HEK293 (cell line): ENCODE measurements around the gene MX1.

Experiments
- CTCF ChIA-PET: fragments of 350-600 bp; formaldehyde crosslinking; extraction: SDS; loops from one replicate; lab custom pipeline; 2021; ENCODE audit warnings: antibody characterized with exemption; lab: Yijun Ruan, JAX
- POLR2A ChIA-PET: fragments of 300-600 bp; formaldehyde crosslinking; extraction: SDS; loops from one replicate; lab custom pipeline; 2020; ENCODE audit warnings: antibody characterized with exemption, inconsistent platforms; lab: Yijun Ruan, JAX
- H3K27ac ChIP-seq: fragments of 200-500 bp; sonication (Bioruptor generic); 2 replicates; pipeline ENCODE4 v1.5.1; 2014; ENCODE audit warnings: low read depth, low read length, control low read depth, inconsistent platforms; ENCODE audit errors: extremely low read depth
- H3K36me3 ChIP-seq, 2 experiments: fragments of 200-500 bp in 1 of 2; sonication (Bioruptor generic) in 1 of 2; 1 replicate in 1 of 2; 2 replicates in 1 of 2; pipeline ENCODE4 v1.5.1; 2014 to 2017; ENCODE audit warnings: inconsistent platforms in 2 of 2, low read length in 2 of 2; ENCODE audit not compliant: control insufficient read depth in 2 of 2, insufficient read depth in 1 of 2
- H3K4me1 ChIP-seq: fragments of 200-500 bp; sonication (Bioruptor generic); 2 replicates; pipeline ENCODE4 v1.5.1; 2014; ENCODE audit warnings: mild to moderate bottlenecking, low read length, inconsistent platforms; ENCODE audit not compliant: control insufficient read depth, insufficient read depth
- H3K4me3 ChIP-seq: 2 replicates; pipeline ENCODE4 v1.5.1; 2011; ENCODE audit warnings: low read depth, mild to moderate bottlenecking, control low read depth, low read length, moderate library complexity
- H3K9me3 ChIP-seq: fragments of 200-500 bp; sonication (Bioruptor generic); 2 replicates; pipeline ENCODE4 v1.5.1; 2014; ENCODE audit warnings: low read depth, low read length, inconsistent platforms; ENCODE audit not compliant: control insufficient read depth, insufficient read depth
- BCL11B ChIP-seq: fragments of 450-650 bp; formaldehyde crosslinking; IDR thresholded peaks from 2 replicates; pipeline ENCODE4 v1.5.1; 2016; ENCODE audit warnings: low read depth, missing biosample characterization, missing genetic modification characterization
- HOXC10 ChIP-seq: sonication (generic); formaldehyde crosslinking; IDR thresholded peaks from 2 replicates; pipeline ENCODE4 v1.8.1; 2023; ENCODE audit warnings: mild to moderate bottlenecking, missing genetic modification reagents
- KLF16 ChIP-seq: fragments of 450-650 bp; formaldehyde crosslinking; IDR thresholded peaks from 2 replicates; pipeline ENCODE4 v1.5.1; 2017; ENCODE audit warnings: missing biosample characterization, missing genetic modification characterization
- MYNN ChIP-seq: fragments of 450-650 bp; formaldehyde crosslinking; IDR thresholded peaks from 2 replicates; pipeline ENCODE4 v1.5.1; 2016; ENCODE audit warnings: missing biosample characterization, missing genetic modification characterization, borderline replicate concordance
- SCRT2 ChIP-seq: fragments of 450-650 bp; formaldehyde crosslinking; IDR thresholded peaks from 2 replicates; pipeline ENCODE4 v1.5.1; 2016; ENCODE audit warnings: missing biosample characterization, missing genetic modification characterization
- ZBTB21 ChIP-seq: fragments of 450-650 bp; formaldehyde crosslinking; IDR thresholded peaks from 2 replicates; pipeline ENCODE4 v1.5.1; 2017; ENCODE audit warnings: missing biosample characterization, missing genetic modification characterization
- ZBTB8A ChIP-seq: fragments of 450-650 bp; formaldehyde crosslinking; IDR thresholded peaks from 2 replicates; pipeline ENCODE4 v1.5.1; 2016; ENCODE audit warnings: missing biosample characterization, missing genetic modification characterization
- ZEB2 ChIP-seq: fragments of 450-650 bp; formaldehyde crosslinking; IDR thresholded peaks from 2 replicates; pipeline ENCODE4 v1.5.1; 2016; ENCODE audit warnings: missing biosample characterization, missing genetic modification characterization
- ZNF157 ChIP-seq: fragments of 450-650 bp; formaldehyde crosslinking; IDR thresholded peaks from 2 replicates; pipeline ENCODE4 v1.5.1; 2016; ENCODE audit warnings: missing biosample characterization, missing genetic modification characterization
- ZNF2 ChIP-seq: fragments of 450-650 bp; formaldehyde crosslinking; IDR thresholded peaks from 2 replicates; pipeline ENCODE4 v1.5.1; 2016; ENCODE audit warnings: missing biosample characterization, missing genetic modification characterization
- ZNF239 ChIP-seq: fragments of 450-650 bp; formaldehyde crosslinking; IDR thresholded peaks from 2 replicates; pipeline ENCODE4 v1.5.1; 2016; ENCODE audit warnings: missing biosample characterization, missing genetic modification characterization
- ZNF302 ChIP-seq: fragments of 450-650 bp; formaldehyde crosslinking; IDR thresholded peaks from 2 replicates; pipeline ENCODE4 v1.5.1; 2016; ENCODE audit warnings: missing biosample characterization, missing genetic modification characterization, low read depth
- ZNF366 ChIP-seq: fragments of 450-650 bp; formaldehyde crosslinking; conservative IDR thresholded peaks from 2 replicates; pipeline ENCODE4 v1.5.1; 2016; ENCODE audit warnings: missing biosample characterization, missing genetic modification characterization
- ZNF391 ChIP-seq: fragments of 450-650 bp; formaldehyde crosslinking; IDR thresholded peaks from 2 replicates; pipeline ENCODE4 v1.5.1; 2016; ENCODE audit warnings: low read depth, missing biosample characterization, missing genetic modification characterization, borderline replicate concordance
- ZNF416 ChIP-seq: fragments of 450-650 bp; formaldehyde crosslinking; IDR thresholded peaks from 2 replicates; pipeline ENCODE4 v1.5.1; 2016; ENCODE audit warnings: missing biosample characterization, missing genetic modification characterization
- ZNF423 ChIP-seq: fragments of 450-650 bp; formaldehyde crosslinking; IDR thresholded peaks from 2 replicates; pipeline ENCODE4 v1.5.1; 2016; ENCODE audit warnings: missing biosample characterization, missing genetic modification characterization
- ZNF473 ChIP-seq: fragments of 450-650 bp; formaldehyde crosslinking; IDR thresholded peaks from 2 replicates; pipeline ENCODE4 v1.5.1; 2017; ENCODE audit warnings: missing biosample characterization, missing genetic modification characterization
- ZNF530 ChIP-seq: fragments of 450-650 bp; formaldehyde crosslinking; IDR thresholded peaks from 2 replicates; pipeline ENCODE4 v1.5.1; 2016; ENCODE audit warnings: low read depth, missing biosample characterization, missing genetic modification characterization
- ZNF621 ChIP-seq: fragments of 450-650 bp; formaldehyde crosslinking; IDR thresholded peaks from 2 replicates; pipeline ENCODE4 v1.5.1; 2017; ENCODE audit warnings: missing biosample characterization, missing genetic modification characterization
- ZNF626 ChIP-seq: fragments of 450-650 bp; sonication (Bioruptor Pico); formaldehyde crosslinking; IDR thresholded peaks from 2 replicates; pipeline ENCODE4 v1.5.1; 2018; ENCODE audit warnings: missing biosample characterization, missing genetic modification characterization, inconsistent platforms
- ZNF670 ChIP-seq: fragments of 450-650 bp; formaldehyde crosslinking; IDR thresholded peaks from 2 replicates; pipeline ENCODE4 v1.5.1; 2016; ENCODE audit warnings: missing biosample characterization, missing genetic modification characterization, low read depth
- ZNF707 ChIP-seq: fragments of 450-650 bp; formaldehyde crosslinking; IDR thresholded peaks from 2 replicates; pipeline ENCODE4 v1.5.1; 2016; ENCODE audit warnings: missing biosample characterization, missing genetic modification characterization
- ZNF837 ChIP-seq: fragments of 450-650 bp; formaldehyde crosslinking; IDR thresholded peaks from 2 replicates; pipeline ENCODE4 v1.5.1; 2016; ENCODE audit warnings: missing biosample characterization, missing genetic modification characterization
- TF ChIP-seq, protein P1 (sequence below): fragments of 450-650 bp; formaldehyde crosslinking; IDR thresholded peaks from 2 replicates; pipeline ENCODE4 v1.5.1; 2016; ENCODE audit warnings: missing biosample characterization, missing genetic modification characterization, low read depth
- TF ChIP-seq, protein P2 (sequence below): fragments of 450-650 bp; formaldehyde crosslinking; IDR thresholded peaks from 2 replicates; pipeline ENCODE4 v1.5.1; 2016; ENCODE audit warnings: missing biosample characterization, missing genetic modification characterization
- TF ChIP-seq, protein P3 (sequence below): fragments of 450-650 bp; formaldehyde crosslinking; IDR thresholded peaks from 2 replicates; pipeline ENCODE4 v1.5.1; 2016; ENCODE audit warnings: missing biosample characterization, missing genetic modification characterization

MX1 gene

GRCh38 chr21:41398251-41398650 lies 27.8 kb upstream of the MX1 start:
- Histone ChIP-seq H3K9me3 (no peaks in the 10 kb centered on the region), H3K4me1 (no peaks in the 10 kb centered on the region), H3K4me3 (no peak overlapping the region), H3K27ac (no peak overlapping the region), H3K36me3 (no peaks in the 10 kb centered on the region)
- ChIA-PET CTCF (no interaction called here), POLR2A (no interaction called here)
- TF ChIP-seq, protein P1, sequence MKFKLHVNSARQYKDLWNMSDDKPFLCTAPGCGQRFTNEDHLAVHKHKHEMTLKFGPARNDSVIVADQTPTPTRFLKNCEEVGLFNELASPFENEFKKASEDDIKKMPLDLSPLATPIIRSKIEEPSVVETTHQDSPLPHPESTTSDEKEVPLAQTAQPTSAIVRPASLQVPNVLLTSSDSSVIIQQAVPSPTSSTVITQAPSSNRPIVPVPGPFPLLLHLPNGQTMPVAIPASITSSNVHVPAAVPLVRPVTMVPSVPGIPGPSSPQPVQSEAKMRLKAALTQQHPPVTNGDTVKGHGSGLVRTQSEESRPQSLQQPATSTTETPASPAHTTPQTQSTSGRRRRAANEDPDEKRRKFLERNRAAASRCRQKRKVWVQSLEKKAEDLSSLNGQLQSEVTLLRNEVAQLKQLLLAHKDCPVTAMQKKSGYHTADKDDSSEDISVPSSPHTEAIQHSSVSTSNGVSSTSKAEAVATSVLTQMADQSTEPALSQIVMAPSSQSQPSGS (tag by site-specific recombination): peak; percentile 62; the same call in 1 of the 2 replicates
- no peak for TF ChIP-seq BCL11B (tag by site-specific recombination)
- TF ChIP-seq, protein P2, sequence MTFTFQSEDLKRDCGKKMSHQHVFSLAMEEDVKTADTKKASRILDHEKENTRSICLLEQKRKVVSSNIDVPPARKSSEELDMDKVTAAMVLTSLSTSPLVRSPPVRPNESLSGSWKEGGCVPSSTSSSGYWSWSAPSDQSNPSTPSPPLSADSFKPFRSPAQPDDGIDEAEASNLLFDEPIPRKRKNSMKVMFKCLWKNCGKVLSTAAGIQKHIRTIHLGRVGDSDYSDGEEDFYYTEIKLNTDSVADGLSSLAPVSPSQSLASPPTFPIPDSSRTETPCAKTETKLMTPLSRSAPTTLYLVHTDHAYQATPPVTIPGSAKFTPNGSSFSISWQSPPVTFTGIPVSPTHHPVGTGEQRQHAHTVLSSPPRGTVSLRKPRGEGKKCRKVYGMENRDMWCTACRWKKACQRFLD (tag by site-specific recombination): no peak

DNA sequence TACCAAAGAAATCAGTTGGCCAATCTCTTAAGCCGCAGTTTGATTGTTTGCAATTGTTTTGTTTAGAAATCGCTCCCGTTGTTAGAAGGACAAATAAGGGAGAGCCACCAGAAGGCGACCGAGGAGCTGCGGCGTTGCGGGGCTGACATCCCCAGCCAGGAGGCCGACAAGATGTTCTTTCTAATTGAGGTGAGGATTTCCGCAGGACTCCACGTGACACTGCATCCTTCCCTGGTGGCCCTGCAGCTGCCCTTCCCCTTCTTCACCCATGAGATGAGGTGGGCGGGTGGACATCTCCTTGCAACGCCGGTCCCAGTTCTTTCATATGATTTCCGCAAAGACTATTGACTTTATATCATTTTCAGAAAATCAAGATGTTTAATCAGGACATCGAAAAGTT lies 27.2 kb upstream of the MX1 start:
- H3K4me3 ChIP-seq: no peak overlapping the region
- H3K27ac ChIP-seq: no peak overlapping the region
- no peaks in the 10 kb centered on the region for H3K4me1 ChIP-seq
- TF ChIP-seq ZNF366 (tag by site-specific recombination) (no peak), ZNF530 (tag by site-specific recombination) (no peak), HOXC10 (CRISPR knock-in tag) (no peak), ZNF621 (tag by site-specific recombination) (no peak), ZEB2 (no peak)
- CTCF ChIA-PET: no interaction called here
- no peaks in the 10 kb centered on the region for H3K36me3 ChIP-seq
- no peaks in the 10 kb centered on the region for H3K9me3 ChIP-seq
- POLR2A ChIA-PET: no interaction called here

DNA sequence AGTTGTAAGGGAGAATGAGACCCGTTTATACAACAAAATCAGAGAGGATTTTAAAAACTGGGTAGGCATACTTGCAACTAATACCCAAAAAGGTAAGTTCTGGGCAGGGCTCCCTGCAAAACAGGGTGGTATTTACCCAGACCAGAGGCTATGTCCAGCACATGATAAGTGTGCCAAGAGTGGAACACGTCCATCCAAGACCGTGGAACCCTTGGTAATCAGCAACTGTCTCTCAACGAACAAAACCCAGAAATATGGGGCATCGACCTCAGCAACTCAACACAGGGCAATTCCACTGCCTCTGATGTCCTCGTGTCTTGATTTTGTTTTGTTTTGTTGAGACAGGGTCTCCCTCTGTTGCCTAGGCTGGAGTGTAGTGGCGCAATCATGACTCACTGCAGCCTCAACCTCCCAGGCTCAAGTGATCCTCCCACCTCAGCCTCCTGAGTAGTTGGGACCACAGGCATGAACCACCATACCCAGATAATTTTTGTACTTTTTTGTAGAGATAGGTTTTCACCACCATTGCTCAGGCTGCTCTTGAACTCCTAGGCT lies 26.7 kb upstream of the MX1 start:
- Histone ChIP-seq H3K36me3 (no peaks in the 10 kb centered on the region), H3K9me3 (no peaks in the 10 kb centered on the region), H3K4me3 (no peak overlapping the region), H3K27ac (no peak overlapping the region), H3K4me1 (no peaks in the 10 kb centered on the region)
- ChIA-PET POLR2A (no interaction called here), CTCF (no interaction called here)
- TF ChIP-seq ZNF473 (tag by site-specific recombination) (no peak), MYNN (tag by site-specific recombination) (no peak), ZNF302 (tag by site-specific recombination) (no peak), ZBTB8A (tag by site-specific recombination) (no peak), ZBTB21 (tag by site-specific recombination) (no peak), ZNF239 (tag by site-specific recombination) (no peak), ZNF423 (tag by site-specific recombination) (no peak), ZNF626 (tag by site-specific recombination) (no peak), ZNF670 (tag by site-specific recombination) (no peak), KLF16 (tag by site-specific recombination) (no peak), ZNF707 (no peak), ZNF391 (tag by site-specific recombination) (no peak), ZNF157 (tag by site-specific recombination) (no peak), ZNF416 (tag by site-specific recombination) (no peak), ZNF837 (tag by site-specific recombination) (no peak), ZNF2 (no peak), SCRT2 (tag by site-specific recombination) (no peak)
- TF ChIP-seq, protein P2 (tag by site-specific recombination): no peak
- TF ChIP-seq, protein P3, sequence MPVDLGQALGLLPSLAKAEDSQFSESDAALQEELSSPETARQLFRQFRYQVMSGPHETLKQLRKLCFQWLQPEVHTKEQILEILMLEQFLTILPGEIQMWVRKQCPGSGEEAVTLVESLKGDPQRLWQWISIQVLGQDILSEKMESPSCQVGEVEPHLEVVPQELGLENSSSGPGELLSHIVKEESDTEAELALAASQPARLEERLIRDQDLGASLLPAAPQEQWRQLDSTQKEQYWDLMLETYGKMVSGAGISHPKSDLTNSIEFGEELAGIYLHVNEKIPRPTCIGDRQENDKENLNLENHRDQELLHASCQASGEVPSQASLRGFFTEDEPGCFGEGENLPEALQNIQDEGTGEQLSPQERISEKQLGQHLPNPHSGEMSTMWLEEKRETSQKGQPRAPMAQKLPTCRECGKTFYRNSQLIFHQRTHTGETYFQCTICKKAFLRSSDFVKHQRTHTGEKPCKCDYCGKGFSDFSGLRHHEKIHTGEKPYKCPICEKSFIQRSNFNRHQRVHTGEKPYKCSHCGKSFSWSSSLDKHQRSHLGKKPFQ (tag by site-specific recombination): no peak
